Measurements from ENCODE around the gene HECTD4. TPM values are rescaled to one million over a fixed set of nuclear protein-coding genes. Genes with fewer than 3 reads are reported as not detected.
A peak's percentile ranks its signal among the peaks of the same experiment; 100 is the strongest.
"Not testable (repeated sequence)": the region's sequence is repeated elsewhere in the genome, so short reads cannot be mapped to it uniquely, and the experiment has no call there.

The HECTD4 gene
- total RNA-seq, 2 donors from 2014 or later, result 54.3 to 60.9 TPM

GRCh38 chr12:112334999-112335398 lies 47.2 kb downstream of the HECTD4 start:
- not testable (repeated sequence) for H3K9me3 ChIP-seq (ENCODE audit: control insufficient read depth, low read length, poor library complexity, severe bottlenecking); ATAC-seq; H3K4me3 Mint-ChIP-seq; H3K4me1 Mint-ChIP-seq; H3K36me3 Mint-ChIP-seq (ENCODE audit: low read depth); H3K27ac Mint-ChIP-seq; H3K27me3 Mint-ChIP-seq; DNase-seq

GRCh38 chr12:112333019-112333418 lies 49.2 kb downstream of the HECTD4 start:
- Mint-ChIP-seq H3K27me3 (no peaks in the 10 kb centered on the region), H3K4me3 (no peak overlapping the region), H3K36me3 (ENCODE audit: low read depth) (no peaks in the 10 kb centered on the region), H3K4me1 (peaks cover 11% of the 10 kb centered on the region), H3K27ac (no peak overlapping the region)
- no peaks in the 10 kb centered on the region for H3K9me3 ChIP-seq (ENCODE audit: control insufficient read depth, low read length, poor library complexity, severe bottlenecking)
- ATAC-seq (no peak), DNase-seq (no peak)

GRCh38 chr12:112331886-112332285 lies 50.3 kb downstream of the HECTD4 start:
- Mint-ChIP-seq H3K36me3 (ENCODE audit: low read depth) (no peaks in the 10 kb centered on the region), H3K4me3 (no peak overlapping the region), H3K4me1 (peaks cover 12% of the 10 kb centered on the region), H3K27me3 (no peaks in the 10 kb centered on the region), H3K27ac (no peak overlapping the region)
- DNase-seq, result no peak
- no peaks in the 10 kb centered on the region for H3K9me3 ChIP-seq (ENCODE audit: control insufficient read depth, low read length, poor library complexity, severe bottlenecking)
- ATAC-seq, result no peak

GRCh38 chr12:112330706-112331105 lies 51.5 kb downstream of the HECTD4 start:
- H3K4me3 Mint-ChIP-seq, result no peak overlapping the region

GRCh38 chr12:112328456-112329124 lies 53.6 kb downstream of the HECTD4 start:
- Mint-ChIP-seq H3K27me3 (no peaks in the 10 kb centered on the region), H3K4me3 (no peak overlapping the region), H3K27ac (no peak overlapping the region), H3K4me1 (peaks cover 14% of the 10 kb centered on the region), H3K36me3 (ENCODE audit: low read depth) (no peaks in the 10 kb centered on the region)
- no peak for DNase-seq
- H3K9me3 ChIP-seq (ENCODE audit: control insufficient read depth, low read length, poor library complexity, severe bottlenecking), result no peaks in the 10 kb centered on the region
- no peak for ATAC-seq

More at GRCh38 chr12:112330706-112331105, 51.5 kb downstream of the HECTD4 start:
- Mint-ChIP-seq H3K36me3 (ENCODE audit: low read depth) (no peaks in the 10 kb centered on the region), H3K4me1 (peaks cover 13% of the 10 kb centered on the region), H3K27me3 (no peaks in the 10 kb centered on the region), H3K27ac (no peak overlapping the region)
- no peaks in the 10 kb centered on the region for H3K9me3 ChIP-seq (ENCODE audit: control insufficient read depth, low read length, poor library complexity, severe bottlenecking)
- no peak for DNase-seq
- no peak for ATAC-seq

- H3K4me3 Mint-ChIP-seq, result no peak overlapping the region
- H3K36me3 Mint-ChIP-seq (ENCODE audit: low read depth), result no peaks in the 10 kb centered on the region
- H3K27ac Mint-ChIP-seq, result peak overlapping the region; percentile 67
- H3K27me3 Mint-ChIP-seq, result no peaks in the 10 kb centered on the region
- DNase-seq, result no peak
- ATAC-seq, result no peak
- peaks cover 23% of the 10 kb centered on the region for H3K4me1 Mint-ChIP-seq
- no peaks in the 10 kb centered on the region for H3K9me3 ChIP-seq (ENCODE audit: control insufficient read depth, low read length, poor library complexity, severe bottlenecking)
These were observed 54.9 kb downstream of the HECTD4 start for GRCh38 chr12:112327209-112327938.

- no peaks in the 10 kb centered on the region for H3K27me3 Mint-ChIP-seq
- H3K36me3 Mint-ChIP-seq (ENCODE audit: low read depth), result no peaks in the 10 kb centered on the region
- H3K4me1 Mint-ChIP-seq, result peaks cover 30% of the 10 kb centered on the region
- no peak for ATAC-seq
- no peak for DNase-seq
- H3K27ac Mint-ChIP-seq, result no peak overlapping the region
- no peaks in the 10 kb centered on the region for H3K9me3 ChIP-seq (ENCODE audit: control insufficient read depth, low read length, poor library complexity, severe bottlenecking)
- H3K4me3 Mint-ChIP-seq, result no peak overlapping the region
These were observed 56.5 kb downstream of the HECTD4 start for GRCh38 chr12:112325622-112326207.

GRCh38 chr12:112325157-112325556 lies 57.1 kb downstream of the HECTD4 start:
- DNase-seq, result no peak

GRCh38 chr12:112322882-112323547 lies 59.2 kb downstream of the HECTD4 start:
- ATAC-seq (no peak), DNase-seq (no peak)
- Mint-ChIP-seq H3K27me3 (no peaks in the 10 kb centered on the region), H3K4me1 (peaks cover 27% of the 10 kb centered on the region), H3K4me3 (no peak overlapping the region), H3K36me3 (ENCODE audit: low read depth) (no peaks in the 10 kb centered on the region), H3K27ac (no peak overlapping the region)
- no peaks in the 10 kb centered on the region for H3K9me3 ChIP-seq (ENCODE audit: control insufficient read depth, low read length, poor library complexity, severe bottlenecking)

More at GRCh38 chr12:112325157-112325556, 57.1 kb downstream of the HECTD4 start:
- no peaks in the 10 kb centered on the region for H3K27me3 Mint-ChIP-seq
- peaks cover 30% of the 10 kb centered on the region for H3K4me1 Mint-ChIP-seq
- H3K4me3 Mint-ChIP-seq, result no peak overlapping the region
- H3K36me3 Mint-ChIP-seq (ENCODE audit: low read depth), result no peaks in the 10 kb centered on the region
- no peaks in the 10 kb centered on the region for H3K9me3 ChIP-seq (ENCODE audit: control insufficient read depth, low read length, poor library complexity, severe bottlenecking)
- ATAC-seq, result no peak
- H3K27ac Mint-ChIP-seq, result no peak overlapping the region

GRCh38 chr12:112322441-112322840 lies 59.8 kb downstream of the HECTD4 start:
- no peaks in the 10 kb centered on the region for H3K9me3 ChIP-seq (ENCODE audit: control insufficient read depth, low read length, poor library complexity, severe bottlenecking)
- no peak overlapping the region for H3K27ac Mint-ChIP-seq

GRCh38 chr12:112321245-112321644 lies 61.0 kb downstream of the HECTD4 start:
- no peaks in the 10 kb centered on the region for H3K9me3 ChIP-seq (ENCODE audit: control insufficient read depth, low read length, poor library complexity, severe bottlenecking)

More at GRCh38 chr12:112322441-112322840, 59.8 kb downstream of the HECTD4 start:
- Mint-ChIP-seq H3K4me3 (no peak overlapping the region), H3K36me3 (ENCODE audit: low read depth) (no peaks in the 10 kb centered on the region), H3K27me3 (no peaks in the 10 kb centered on the region), H3K4me1 (peaks cover 25% of the 10 kb centered on the region)
- no peak for DNase-seq
- ATAC-seq, result no peak

GRCh38 chr12:112319395-112319794 lies 62.8 kb downstream of the HECTD4 start:
- H3K4me1 Mint-ChIP-seq, result peaks cover 26% of the 10 kb centered on the region
- ATAC-seq (no peak), DNase-seq (no peak)
- peaks cover 4% of the 10 kb centered on the region for H3K36me3 Mint-ChIP-seq (ENCODE audit: low read depth)
- no peak overlapping the region for H3K27ac Mint-ChIP-seq
- H3K9me3 ChIP-seq (ENCODE audit: control insufficient read depth, low read length, poor library complexity, severe bottlenecking), result no peaks in the 10 kb centered on the region
- no peaks in the 10 kb centered on the region for H3K27me3 Mint-ChIP-seq
- H3K4me3 Mint-ChIP-seq, result no peak overlapping the region

More at GRCh38 chr12:112321245-112321644, 61.0 kb downstream of the HECTD4 start:
- H3K4me1 Mint-ChIP-seq, result peaks cover 23% of the 10 kb centered on the region
- no peak overlapping the region for H3K27ac Mint-ChIP-seq
- no peak overlapping the region for H3K4me3 Mint-ChIP-seq
- ATAC-seq (no peak), DNase-seq (no peak)
- H3K27me3 Mint-ChIP-seq, result no peaks in the 10 kb centered on the region
- H3K36me3 Mint-ChIP-seq (ENCODE audit: low read depth), result peaks cover 2% of the 10 kb centered on the region

GRCh38 chr12:112317481-112317880 lies 64.8 kb downstream of the HECTD4 start:
- no peak for ATAC-seq
- H3K36me3 Mint-ChIP-seq (ENCODE audit: low read depth), result peaks cover 4% of the 10 kb centered on the region
- H3K4me3 Mint-ChIP-seq, result no peak overlapping the region

More at GRCh38 chr12:112317481-112317880, 64.8 kb downstream of the HECTD4 start:
- no peak for DNase-seq
- H3K4me1 Mint-ChIP-seq, result peaks cover 16% of the 10 kb centered on the region
- H3K27ac Mint-ChIP-seq, result no peak overlapping the region
- H3K9me3 ChIP-seq (ENCODE audit: control insufficient read depth, low read length, poor library complexity, severe bottlenecking), result no peaks in the 10 kb centered on the region
- no peaks in the 10 kb centered on the region for H3K27me3 Mint-ChIP-seq

All from T-helper 17 cell (primary cell).